Nucleus accumbens (tissue), 56 donors: ENCODE measurements around the gene ZNRF4.
A peak's percentile ranks its signal among the peaks of the same experiment; 100 is the strongest.
"Not testable (repeated sequence)": the region's sequence is repeated elsewhere in the genome, so short reads cannot be mapped to it uniquely, and the experiment has no call there.

Experiments
- DNase-seq, 56 donors: peaks; one replicate each; lab custom pipeline; 2025; lab: John Stamatoyannopoulos, UW

The ZNRF4 gene

GRCh38 chr19:5472286-5472685, 17.1 kb downstream of the ZNRF4 start:
- DNase-seq, result no peak

- no peak for DNase-seq
These were observed 18.4 kb downstream of the ZNRF4 start for GRCh38 chr19:5473646-5474045.

- no peak for DNase-seq
These were observed 22.4 kb downstream of the ZNRF4 start for GRCh38 chr19:5477451-5478215.

DNA sequence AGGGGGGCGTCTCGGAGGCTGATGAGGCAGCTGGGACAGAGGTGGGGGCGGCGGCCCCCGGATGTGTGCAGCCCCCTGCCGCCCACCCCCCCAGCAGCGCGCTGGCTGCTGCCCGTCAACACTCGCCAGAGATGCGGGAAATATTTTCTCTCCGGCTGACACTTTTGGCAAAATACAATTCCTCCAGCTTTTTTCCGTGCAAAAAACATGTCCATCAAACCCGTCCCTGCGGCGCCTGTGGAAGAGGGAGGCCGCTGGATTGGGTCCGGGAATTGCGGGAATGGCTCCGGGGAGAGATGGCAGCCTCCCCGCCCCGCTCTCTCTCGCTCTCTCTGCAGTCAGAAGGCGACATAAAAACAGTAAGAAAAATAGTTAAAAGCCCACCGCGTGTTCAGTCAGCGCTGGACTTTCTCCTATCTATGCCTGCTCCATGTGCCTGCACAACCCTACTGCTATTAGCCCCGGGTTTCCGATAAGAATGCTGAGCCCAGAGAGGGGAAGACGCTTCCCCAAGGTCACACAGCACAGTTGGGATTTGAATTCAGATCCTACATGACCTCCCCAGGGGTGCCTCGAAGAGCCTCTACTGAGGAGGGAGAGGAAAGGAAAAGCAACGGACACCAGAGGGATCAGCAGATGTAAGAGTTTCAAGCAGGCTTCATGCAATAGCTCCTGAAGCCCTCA, 23.2 kb downstream of the ZNRF4 start:
- no peak for DNase-seq

GRCh38 chr19:5478925-5479588, 23.8 kb downstream of the ZNRF4 start:
- no peak for DNase-seq

DNA sequence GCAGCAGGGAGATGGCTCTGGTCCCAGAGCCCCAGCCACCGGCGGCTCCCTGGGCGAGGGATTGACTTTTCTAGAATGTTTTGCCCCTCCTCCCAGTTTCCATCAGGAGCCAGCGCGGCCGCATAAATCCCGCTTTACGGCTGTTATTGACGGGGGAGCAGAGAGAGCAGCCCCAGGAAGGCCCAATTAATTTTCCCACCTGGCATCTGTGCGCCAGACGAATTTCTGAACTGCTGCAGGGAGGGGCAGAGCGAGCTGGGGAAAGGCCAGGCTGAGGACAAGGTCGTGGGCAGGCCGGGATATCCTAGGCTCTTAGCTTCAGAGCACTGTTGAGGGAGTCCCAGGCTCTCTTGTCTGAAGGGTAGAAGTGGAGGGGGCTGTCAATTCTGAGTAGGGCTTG, 24.7 kb downstream of the ZNRF4 start:
- DNase-seq, result no peak

DNA sequence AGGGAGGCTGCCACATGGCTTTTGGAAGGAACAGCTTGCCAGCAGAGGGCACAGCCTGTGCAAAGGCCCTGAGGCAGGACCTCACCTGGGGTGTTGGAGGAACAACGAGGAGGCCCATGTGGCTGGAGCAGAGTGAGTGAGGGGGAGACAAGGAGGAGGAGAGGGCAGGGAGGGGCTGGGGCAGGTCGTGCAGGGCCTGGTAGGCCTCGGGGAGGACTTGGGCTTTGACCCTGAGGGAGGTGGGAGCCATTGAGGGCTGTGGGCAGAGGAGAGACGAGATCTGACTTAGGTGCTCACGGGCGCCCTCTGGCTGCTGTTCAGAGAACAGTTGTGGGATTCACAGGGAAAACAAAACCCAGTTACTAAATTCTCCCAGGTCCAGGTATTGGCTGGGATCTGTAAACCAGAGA, 25.2 kb downstream of the ZNRF4 start:
- no peak for DNase-seq

DNA sequence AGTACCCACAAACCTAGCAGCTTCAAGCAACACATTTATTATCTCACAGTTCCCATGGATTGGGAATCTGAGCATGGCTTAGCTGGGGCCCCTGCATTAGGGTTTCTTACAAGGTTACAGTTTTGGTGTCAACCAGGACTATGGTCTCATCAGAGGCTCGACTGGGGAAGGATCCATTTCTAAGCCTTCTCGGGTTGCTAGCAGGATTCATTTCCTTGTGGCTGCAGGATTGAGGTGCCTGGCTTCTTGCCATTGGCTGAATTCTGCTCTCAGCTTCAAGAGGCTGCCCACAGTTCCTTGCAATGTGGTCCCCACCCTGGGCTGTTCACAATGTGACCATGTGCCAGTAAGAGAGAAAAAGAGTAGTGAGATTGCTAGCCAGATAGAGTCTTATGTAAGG, 26.7 kb downstream of the ZNRF4 start:
- no peak for DNase-seq

GRCh38 chr19:5484398-5485285, 29.4 kb downstream of the ZNRF4 start:
- DNase-seq, result peak in 3 of 56 donors; percentile 11 to 16 (median 13)

GRCh38 chr19:5485286-5485636, 30.0 kb downstream of the ZNRF4 start:
- DNase-seq, result no peak

- DNase-seq, result not testable (repeated sequence)
These were observed 30.4 kb downstream of the ZNRF4 start for GRCh38 chr19:5485658-5486057.

GRCh38 chr19:5487222-5487621, 32.0 kb downstream of the ZNRF4 start:
- no peak for DNase-seq

DNA sequence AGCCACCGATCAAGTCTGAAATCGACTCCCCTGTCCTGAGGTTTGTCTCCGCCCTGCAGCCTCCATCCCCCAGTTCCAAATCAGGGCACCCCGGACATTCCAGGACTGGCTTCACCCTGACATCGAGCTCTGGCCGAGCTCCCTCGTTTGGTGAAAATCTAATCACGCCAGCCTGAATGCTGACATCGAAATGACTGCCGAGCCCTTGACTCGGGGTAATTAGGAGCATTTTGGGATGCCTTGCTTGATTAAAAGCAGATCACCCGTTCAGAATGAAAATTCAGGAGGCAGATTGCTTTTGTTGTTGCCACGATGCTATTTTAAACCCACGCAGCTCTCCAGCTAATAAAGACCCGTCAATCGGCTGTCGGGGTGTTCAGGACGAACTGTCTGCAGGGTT, 34.3 kb downstream of the ZNRF4 start:
- no peak for DNase-seq

DNA sequence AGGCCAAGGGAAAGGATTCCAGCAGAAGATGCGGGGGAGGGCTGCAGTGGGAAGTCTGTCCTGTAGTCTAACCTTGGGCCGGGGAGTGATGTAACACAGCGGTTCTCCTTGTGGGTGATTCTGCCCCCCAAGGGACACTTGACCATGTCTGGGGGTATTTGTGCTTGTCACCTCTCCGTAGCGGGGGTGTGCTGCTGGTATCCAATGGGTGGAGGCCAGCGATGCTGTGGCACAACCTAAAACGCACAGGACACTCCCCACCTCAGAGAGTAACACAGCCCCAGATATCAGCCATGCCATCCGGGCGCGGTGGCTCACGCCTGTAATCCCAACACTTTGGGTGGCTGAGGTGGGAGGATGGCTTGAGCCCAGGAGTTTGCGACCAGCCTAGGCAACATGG, 36.3 kb downstream of the ZNRF4 start:
- DNase-seq, result no peak

- no peak for DNase-seq
These were observed 37.0 kb downstream of the ZNRF4 start for GRCh38 chr19:5492281-5492634.

DNA sequence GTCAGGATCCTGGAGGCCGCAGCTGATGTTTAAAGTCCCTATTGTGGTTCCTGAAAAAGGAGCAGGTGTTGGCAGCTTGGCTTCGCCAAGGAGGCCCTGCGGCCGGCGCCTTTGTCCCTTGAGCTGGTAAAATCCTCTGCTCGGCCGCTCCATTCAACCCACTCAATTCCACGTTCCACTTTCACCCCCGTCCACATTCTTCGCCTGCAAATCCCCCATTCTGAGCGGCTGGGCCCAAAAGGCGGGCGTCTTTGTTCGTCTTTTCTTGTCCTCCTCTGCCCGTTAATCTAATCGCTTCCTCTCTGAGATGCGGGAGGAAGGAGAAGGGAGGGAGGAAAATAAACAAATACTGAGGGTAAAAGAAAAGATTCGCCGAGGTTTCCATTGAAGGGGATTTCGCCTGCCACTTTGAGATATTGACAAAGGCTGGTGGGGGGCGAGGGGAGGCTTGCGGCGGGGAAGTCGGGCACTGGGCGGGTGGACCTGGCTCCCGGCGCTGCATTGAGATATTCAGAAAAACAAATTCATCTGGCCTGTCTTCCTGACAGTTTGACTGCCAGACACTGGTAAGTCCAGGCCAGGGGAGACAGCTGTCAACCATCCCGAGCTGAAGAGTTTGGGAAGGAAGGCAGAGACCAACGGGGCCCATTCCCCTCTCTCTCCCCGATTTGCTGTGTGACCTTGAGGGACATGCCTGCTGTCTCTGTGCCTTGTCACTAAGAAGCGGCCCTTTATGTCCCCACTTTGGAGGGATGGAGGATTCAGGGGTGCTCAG, 37.6 kb downstream of the ZNRF4 start:
- DNase-seq, result no peak

- peak in 17 of 56 donors; percentile 2 to 56 (median 16) for DNase-seq
These were observed 39.6 kb downstream of the ZNRF4 start for GRCh38 chr19:5494773-5495172.

DNA sequence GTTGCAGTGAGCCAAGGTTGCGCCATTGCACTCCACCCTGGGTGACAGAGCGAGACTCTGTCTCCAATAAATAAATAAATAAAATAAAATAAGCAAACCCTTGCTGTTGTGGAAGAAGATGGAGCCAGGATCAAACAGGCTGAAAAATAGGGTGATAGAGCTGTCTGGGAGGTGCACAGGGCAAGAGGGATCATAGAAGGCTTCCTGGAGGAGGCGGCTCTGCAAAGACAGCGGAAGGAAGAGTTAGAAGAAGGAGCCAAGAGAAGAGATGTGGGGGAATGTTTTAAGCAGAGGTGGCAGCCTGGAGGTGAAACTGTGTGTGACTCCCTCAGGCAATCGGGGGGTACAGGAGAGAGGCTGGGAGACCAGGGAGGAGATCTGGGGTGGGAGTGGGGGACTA, 40.6 kb downstream of the ZNRF4 start:
- DNase-seq, result no peak

GRCh38 chr19:5497297-5497696, 42.1 kb downstream of the ZNRF4 start:
- no peak for DNase-seq
